ENCODE data around the gene OLIG2.

OLIG2 gene

DNA sequence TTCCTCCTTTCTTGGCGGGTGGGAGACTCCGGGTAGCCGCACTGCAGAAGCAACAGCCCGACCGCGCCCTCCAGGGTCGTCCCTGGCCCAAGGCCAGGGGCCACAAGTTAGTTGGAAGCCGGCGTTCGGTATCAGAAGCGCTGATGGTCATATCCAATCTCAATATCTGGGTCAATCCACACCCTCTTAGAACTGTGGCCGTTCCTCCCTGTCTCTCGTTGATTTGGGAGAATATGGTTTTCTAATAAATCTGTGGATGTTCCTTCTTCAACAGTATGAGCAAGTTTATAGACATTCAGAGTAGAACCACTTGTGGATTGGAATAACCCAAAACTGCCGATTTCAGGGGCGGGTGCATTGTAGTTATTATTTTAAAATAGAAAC is 2.5 kb downstream of the OLIG2 start:
- H3K4me3 ChIP-seq (ENCODE audit: low read length) = no peak overlapping the region
- no peak for DNase-seq (ENCODE audit: low read depth)
- TF ChIP-seq, protein P1, sequence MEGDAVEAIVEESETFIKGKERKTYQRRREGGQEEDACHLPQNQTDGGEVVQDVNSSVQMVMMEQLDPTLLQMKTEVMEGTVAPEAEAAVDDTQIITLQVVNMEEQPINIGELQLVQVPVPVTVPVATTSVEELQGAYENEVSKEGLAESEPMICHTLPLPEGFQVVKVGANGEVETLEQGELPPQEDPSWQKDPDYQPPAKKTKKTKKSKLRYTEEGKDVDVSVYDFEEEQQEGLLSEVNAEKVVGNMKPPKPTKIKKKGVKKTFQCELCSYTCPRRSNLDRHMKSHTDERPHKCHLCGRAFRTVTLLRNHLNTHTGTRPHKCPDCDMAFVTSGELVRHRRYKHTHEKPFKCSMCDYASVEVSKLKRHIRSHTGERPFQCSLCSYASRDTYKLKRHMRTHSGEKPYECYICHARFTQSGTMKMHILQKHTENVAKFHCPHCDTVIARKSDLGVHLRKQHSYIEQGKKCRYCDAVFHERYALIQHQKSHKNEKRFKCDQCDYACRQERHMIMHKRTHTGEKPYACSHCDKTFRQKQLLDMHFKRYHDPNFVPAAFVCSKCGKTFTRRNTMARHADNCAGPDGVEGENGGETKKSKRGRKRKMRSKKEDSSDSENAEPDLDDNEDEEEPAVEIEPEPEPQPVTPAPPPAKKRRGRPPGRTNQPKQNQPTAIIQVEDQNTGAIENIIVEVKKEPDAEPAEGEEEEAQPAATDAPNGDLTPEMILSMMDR (IDR thresholded peaks at IDR 0.05; ENCODE audit: insufficient read depth, low read depth, low read length, missing control alignments) = no peak

DNA sequence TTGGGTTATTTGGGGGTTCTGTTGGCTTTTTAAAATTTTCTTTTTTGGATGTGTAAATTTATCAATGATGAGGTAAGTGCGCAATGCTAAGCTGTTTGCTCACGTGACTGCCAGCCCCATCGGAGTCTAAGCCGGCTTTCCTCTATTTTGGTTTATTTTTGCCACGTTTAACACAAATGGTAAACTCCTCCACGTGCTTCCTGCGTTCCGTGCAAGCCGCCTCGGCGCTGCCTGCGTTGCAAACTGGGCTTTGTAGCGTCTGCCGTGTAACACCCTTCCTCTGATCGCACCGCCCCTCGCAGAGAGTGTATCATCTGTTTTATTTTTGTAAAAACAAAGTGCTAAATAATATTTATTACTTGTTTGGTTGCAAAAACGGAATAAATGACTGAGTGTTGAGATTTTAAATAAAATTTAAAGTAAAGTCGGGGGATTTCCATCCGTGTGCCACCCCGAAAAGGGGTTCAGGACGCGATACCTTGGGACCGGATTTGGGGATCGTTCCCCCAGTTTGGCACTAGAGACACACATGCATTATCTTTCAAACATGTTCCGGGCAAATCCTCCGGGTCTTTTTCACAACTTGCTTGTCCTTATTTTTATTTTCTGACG is 3.1 kb downstream of the OLIG2 start:
- TF ChIP-seq, protein P1 (IDR thresholded peaks at IDR 0.05; ENCODE audit: insufficient read depth, low read depth, low read length, missing control alignments) = no peak
- no peak for DNase-seq (ENCODE audit: low read depth)
- no peak overlapping the region for H3K4me3 ChIP-seq (ENCODE audit: low read length)

DNA sequence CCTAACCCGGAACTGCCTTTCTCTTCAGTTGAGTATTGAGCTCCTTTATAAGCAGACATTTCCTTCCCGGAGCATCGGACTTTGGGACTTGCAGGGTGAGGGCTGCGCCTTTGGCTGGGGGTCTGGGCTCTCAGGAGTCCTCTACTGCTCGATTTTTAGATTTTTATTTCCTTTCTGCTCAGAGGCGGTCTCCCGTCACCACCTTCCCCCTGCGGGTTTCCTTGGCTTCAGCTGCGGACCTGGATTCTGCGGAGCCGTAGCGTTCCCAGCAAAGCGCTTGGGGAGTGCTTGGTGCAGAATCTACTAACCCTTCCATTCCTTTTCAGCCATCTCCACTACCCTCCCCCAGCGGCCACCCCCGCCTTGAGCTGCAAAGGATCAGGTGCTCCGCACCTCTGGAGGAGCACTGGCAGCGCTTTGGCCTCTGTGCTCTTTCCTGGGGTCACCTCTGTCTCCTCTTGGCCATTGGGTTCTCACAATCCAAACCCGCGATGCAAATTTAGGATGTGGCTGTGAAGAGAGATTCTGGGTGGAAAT is 3.7 kb downstream of the OLIG2 start:
- H3K4me3 ChIP-seq (ENCODE audit: low read length) = no peak overlapping the region
- DNase-seq (ENCODE audit: low read depth) = no peak
- TF ChIP-seq, protein P1 (IDR thresholded peaks at IDR 0.05; ENCODE audit: insufficient read depth, low read depth, low read length, missing control alignments) = no peak

DNA sequence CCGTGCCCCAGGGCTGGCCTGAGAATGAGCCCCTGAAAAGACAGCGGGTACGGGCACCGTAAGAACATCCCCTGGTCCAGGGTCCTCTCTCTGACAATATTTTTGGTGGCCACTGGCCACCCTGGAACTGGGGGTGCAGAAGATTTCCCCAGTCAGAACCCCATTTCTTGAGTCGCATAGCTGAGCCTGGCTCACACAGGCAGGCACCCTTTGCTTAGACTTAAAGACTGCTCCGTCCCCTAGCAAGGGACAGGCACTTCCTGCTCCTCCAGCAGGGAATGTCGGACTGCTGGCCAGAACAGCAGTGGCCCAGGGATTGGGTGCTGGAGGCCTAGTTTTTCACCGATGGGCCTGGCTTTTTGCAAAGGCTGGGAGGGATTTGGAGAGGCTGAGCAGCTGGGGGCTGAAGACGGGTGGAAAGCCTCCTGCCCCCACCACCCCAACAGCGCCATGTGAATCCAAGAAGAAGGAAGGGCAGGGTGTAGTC is 4.3 kb downstream of the OLIG2 start:
- TF ChIP-seq, protein P1 (IDR thresholded peaks at IDR 0.05; ENCODE audit: insufficient read depth, low read depth, low read length, missing control alignments) = no peak
- no peak overlapping the region for H3K4me3 ChIP-seq (ENCODE audit: low read length)
- DNase-seq (ENCODE audit: low read depth) = no peak

DNA sequence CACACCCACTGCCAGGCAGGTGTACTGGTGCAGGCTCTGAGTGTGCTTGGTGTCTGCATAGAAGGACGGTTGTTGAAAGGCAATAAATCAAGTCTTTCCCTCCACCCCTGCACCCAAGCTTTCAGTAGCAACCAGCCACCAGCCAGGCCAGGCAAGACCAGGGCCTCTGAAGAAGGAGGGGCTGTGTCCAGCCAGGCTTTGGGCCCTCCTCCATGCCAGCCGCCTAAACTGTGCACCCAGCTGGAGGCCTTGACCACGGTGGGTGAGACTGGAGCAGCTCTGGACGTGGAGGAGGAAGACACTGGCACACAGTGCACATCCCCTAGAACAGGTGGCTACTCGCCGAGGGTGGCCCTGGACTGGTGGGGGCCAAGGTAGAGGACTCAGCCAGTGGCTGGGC is 4.9 kb downstream of the OLIG2 start:
- TF ChIP-seq, protein P1 (IDR thresholded peaks at IDR 0.05; ENCODE audit: insufficient read depth, low read depth, low read length, missing control alignments) = no peak
- no peak overlapping the region for H3K4me3 ChIP-seq (ENCODE audit: low read length)
- no peak for DNase-seq (ENCODE audit: low read depth)

DNA sequence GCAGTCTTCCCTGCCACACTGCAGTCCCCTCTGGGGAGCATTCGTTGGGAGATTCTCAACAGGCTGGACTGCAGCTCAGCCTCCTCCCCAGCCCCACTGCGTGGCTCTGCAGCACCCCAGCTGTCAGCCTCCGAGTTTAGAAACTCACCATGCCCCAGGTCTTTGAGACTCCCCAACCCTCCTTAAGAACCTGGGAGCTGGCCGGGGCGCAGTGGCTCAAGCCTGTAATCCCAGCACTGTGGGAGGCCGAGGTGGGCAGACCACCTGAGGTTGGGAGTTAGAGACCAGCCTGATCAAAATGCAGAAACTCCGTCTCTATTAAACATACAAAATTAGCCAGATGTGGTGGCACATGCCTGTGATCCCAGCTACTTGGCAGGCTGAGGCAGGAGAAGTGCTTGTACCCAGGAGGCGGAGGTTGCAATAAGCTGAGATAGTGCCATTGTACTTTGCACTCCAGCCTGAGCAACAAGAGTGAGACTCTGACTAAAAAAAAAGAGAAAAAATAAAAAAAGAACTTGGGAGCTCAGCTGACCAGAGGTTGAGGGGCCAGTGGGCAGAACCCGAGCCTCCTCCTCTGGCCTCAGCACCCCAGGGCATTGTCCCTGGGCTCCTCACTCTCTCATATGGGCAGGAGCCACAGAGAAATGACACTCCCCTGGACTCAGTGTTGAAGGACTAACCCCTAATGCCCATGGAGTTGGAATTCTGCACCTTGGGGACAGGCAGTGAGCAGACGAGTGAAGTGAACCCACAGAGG is 5.6 kb downstream of the OLIG2 start:
- H3K4me3 ChIP-seq (ENCODE audit: low read length) = no peak overlapping the region
- DNase-seq (ENCODE audit: low read depth) = no peak
- TF ChIP-seq, protein P1 (IDR thresholded peaks at IDR 0.05; ENCODE audit: insufficient read depth, low read depth, low read length, missing control alignments) = no peak
